ENCODE data around the gene HSFX3. TPM values are rescaled to one million over a fixed set of nuclear protein-coding genes. Genes with fewer than 3 reads are reported as not detected.
"Not testable (repeated sequence)": the region's sequence is repeated elsewhere in the genome, so short reads cannot be mapped to it uniquely, and the experiment has no call there.

Gene HSFX3
- not detected for total RNA-seq
- not detected for polyA plus RNA-seq

- H3K4me1 ChIP-seq (ENCODE audit: insufficient read depth); H3K4me3 ChIP-seq (ENCODE audit: low read depth, low read length); H3K27ac ChIP-seq (ENCODE audit: low read depth); H3K36me3 ChIP-seq (ENCODE audit: insufficient read depth); DNase-seq (ENCODE audit: extremely low spot score): not testable (repeated sequence)
- WGBS, result 82% methylated on average over 1 of the region's 6 CpGs
These were observed at the start of gene HSFX3 for GRCh38 chrX:149549701-149550100. Gene HSFX3 (minus strand): TSS chrX:149549924. CDS start chrX:149549852, 72 bp downstream.

GRCh38 chrX:149598603-149599002 is 48.9 kb upstream of the HSFX3 start:
- H3K4me3 ChIP-seq (ENCODE audit: low read depth, low read length); H3K27ac ChIP-seq (ENCODE audit: low read depth); H3K4me1 ChIP-seq (ENCODE audit: insufficient read depth); DNase-seq (ENCODE audit: extremely low spot score); H3K36me3 ChIP-seq (ENCODE audit: insufficient read depth): not testable (repeated sequence)
- WGBS, result 43% methylated on average over 3 of the region's 11 CpGs

GRCh38 chrX:149595943-149596342 is 46.2 kb upstream of the HSFX3 start:
- not testable (repeated sequence) for H3K36me3 ChIP-seq (ENCODE audit: insufficient read depth); H3K4me1 ChIP-seq (ENCODE audit: insufficient read depth); H3K4me3 ChIP-seq (ENCODE audit: low read depth, low read length); H3K27ac ChIP-seq (ENCODE audit: low read depth); DNase-seq (ENCODE audit: extremely low spot score)
- no CpG with 5 or more reads among the region's 7 CpGs for whole genome bisulfite sequencing

GRCh38 chrX:149595214-149595613 is 45.5 kb upstream of the HSFX3 start, which contains the start of gene HSFX2:
Gene HSFX2 (minus strand): TSS chrX:149595314. CDS start chrX:149594700, 614 bp downstream.
- H3K4me3 ChIP-seq (ENCODE audit: low read depth, low read length); H3K27ac ChIP-seq (ENCODE audit: low read depth); H3K36me3 ChIP-seq (ENCODE audit: insufficient read depth); DNase-seq (ENCODE audit: extremely low spot score); H3K4me1 ChIP-seq (ENCODE audit: insufficient read depth): not testable (repeated sequence)
- WGBS, result no CpG with 5 or more reads among the region's 17 CpGs

- not testable (repeated sequence) for DNase-seq (ENCODE audit: extremely low spot score); H3K4me1 ChIP-seq (ENCODE audit: insufficient read depth); H3K4me3 ChIP-seq (ENCODE audit: low read depth, low read length); H3K36me3 ChIP-seq (ENCODE audit: insufficient read depth); H3K27ac ChIP-seq (ENCODE audit: low read depth)
- WGBS, result no CpG with 5 or more reads among the region's 7 CpGs
These were observed 41.3 kb upstream of the HSFX3 start for GRCh38 chrX:149590993-149591392.

- H3K36me3 ChIP-seq (ENCODE audit: insufficient read depth); H3K4me1 ChIP-seq (ENCODE audit: insufficient read depth); H3K27ac ChIP-seq (ENCODE audit: low read depth); H3K4me3 ChIP-seq (ENCODE audit: low read depth, low read length); DNase-seq (ENCODE audit: extremely low spot score): not testable (repeated sequence)
- WGBS, result no CpG with 5 or more reads among the region's 12 CpGs
These were observed 37.6 kb upstream of the HSFX3 start, which contains the start of gene MAGEA9B for GRCh38 chrX:149587359-149587758. Gene MAGEA9B (minus strand): TSS chrX:149587459. CDS start chrX:149583179, 4,280 bp downstream.

GRCh38 chrX:149585631-149586030 is 35.9 kb upstream of the HSFX3 start:
- H3K4me1 ChIP-seq (ENCODE audit: insufficient read depth); H3K27ac ChIP-seq (ENCODE audit: low read depth); H3K36me3 ChIP-seq (ENCODE audit: insufficient read depth); H3K4me3 ChIP-seq (ENCODE audit: low read depth, low read length); DNase-seq (ENCODE audit: extremely low spot score): not testable (repeated sequence)
- WGBS, result 94% methylated on average over 5 of the region's 17 CpGs

GRCh38 chrX:149573456-149573855 is 23.7 kb upstream of the HSFX3 start:
- no CpG with 5 or more reads among the region's 1 CpG for WGBS
- not testable (repeated sequence) for DNase-seq (ENCODE audit: extremely low spot score); H3K27ac ChIP-seq (ENCODE audit: low read depth); H3K4me3 ChIP-seq (ENCODE audit: low read depth, low read length); H3K4me1 ChIP-seq (ENCODE audit: insufficient read depth); H3K36me3 ChIP-seq (ENCODE audit: insufficient read depth)

- WGBS, result no CpG with 5 or more reads among the region's 1 CpG
- Histone ChIP-seq H3K27ac (ENCODE audit: low read depth) (no peak overlapping the region), H3K4me3 (ENCODE audit: low read depth, low read length) (no peak overlapping the region), H3K36me3 (ENCODE audit: insufficient read depth) (no peaks in the 10 kb centered on the region), H3K4me1 (ENCODE audit: insufficient read depth) (no peaks in the 10 kb centered on the region)
- DNase-seq (ENCODE audit: extremely low spot score), result no peak
These were observed 23.0 kb upstream of the HSFX3 start for GRCh38 chrX:149572743-149573142.

- no peaks in the 10 kb centered on the region for H3K36me3 ChIP-seq (ENCODE audit: insufficient read depth)
- H3K4me1 ChIP-seq (ENCODE audit: insufficient read depth), result no peaks in the 10 kb centered on the region
- WGBS, result no CpG with 5 or more reads among the region's 7 CpGs
- no peak for DNase-seq (ENCODE audit: extremely low spot score)
- H3K27ac ChIP-seq (ENCODE audit: low read depth), result no peak overlapping the region
- no peak overlapping the region for H3K4me3 ChIP-seq (ENCODE audit: low read depth, low read length)
These were observed 22.0 kb upstream of the HSFX3 start for GRCh38 chrX:149571770-149572169.

- Histone ChIP-seq H3K4me3 (ENCODE audit: low read depth, low read length) (no peak overlapping the region), H3K36me3 (ENCODE audit: insufficient read depth) (no peaks in the 10 kb centered on the region), H3K4me1 (ENCODE audit: insufficient read depth) (no peaks in the 10 kb centered on the region), H3K27ac (ENCODE audit: low read depth) (no peak overlapping the region)
- WGBS, result no CpG with 5 or more reads among the region's 6 CpGs
- DNase-seq (ENCODE audit: extremely low spot score), result no peak
These were observed 20.9 kb upstream of the HSFX3 start for GRCh38 chrX:149570668-149571067.

GRCh38 chrX:149569770-149570169 is 20.0 kb upstream of the HSFX3 start:
- H3K36me3 ChIP-seq (ENCODE audit: insufficient read depth), result no peaks in the 10 kb centered on the region
- H3K4me1 ChIP-seq (ENCODE audit: insufficient read depth), result no peaks in the 10 kb centered on the region
- H3K4me3 ChIP-seq (ENCODE audit: low read depth, low read length), result no peak overlapping the region
- no peak for DNase-seq (ENCODE audit: extremely low spot score)
- no peak overlapping the region for H3K27ac ChIP-seq (ENCODE audit: low read depth)
- WGBS, result no CpG with 5 or more reads among the region's 2 CpGs

GRCh38 chrX:149568701-149569296 is 19.1 kb upstream of the HSFX3 start:
- H3K27ac ChIP-seq (ENCODE audit: low read depth), result no peak overlapping the region
- WGBS, result no CpG with 5 or more reads among the region's 5 CpGs
- no peaks in the 10 kb centered on the region for H3K36me3 ChIP-seq (ENCODE audit: insufficient read depth)
- no peak for DNase-seq (ENCODE audit: extremely low spot score)
- no peaks in the 10 kb centered on the region for H3K4me1 ChIP-seq (ENCODE audit: insufficient read depth)
- H3K4me3 ChIP-seq (ENCODE audit: low read depth, low read length), result no peak overlapping the region

- WGBS, result no CpG with 5 or more reads among the region's 7 CpGs
- H3K27ac ChIP-seq (ENCODE audit: low read depth), result no peak overlapping the region
- H3K36me3 ChIP-seq (ENCODE audit: insufficient read depth), result no peaks in the 10 kb centered on the region
- H3K4me1 ChIP-seq (ENCODE audit: insufficient read depth), result no peaks in the 10 kb centered on the region
- no peak for DNase-seq (ENCODE audit: extremely low spot score)
- H3K4me3 ChIP-seq (ENCODE audit: low read depth, low read length), result no peak overlapping the region
These were observed 18.1 kb upstream of the HSFX3 start for GRCh38 chrX:149567621-149568417.
